GM11168 (cell line): ENCODE results near the gene NABP2.
"Not testable (repeated sequence)": the region's sequence is repeated elsewhere in the genome, so short reads cannot be mapped to it uniquely, and the experiment has no call there.

Source experiments
- in situ Hi-C: fragments of 300-500 bp; cut with MboI; formaldehyde crosslinking; loops from one replicate; pipeline ENCODE4 v1.12.0; 2022; ENCODE audit warnings: low sequenced_read_pairs; ENCODE audit not compliant: unreplicated experiment

The NABP2 gene

GRCh38 chr12:56241424-56242303 lies 17.5 kb downstream of the NABP2 start:
- in situ Hi-C loops, result no loop called here

GRCh38 chr12:56242986-56243385 lies 18.8 kb downstream of the NABP2 start:
- in situ Hi-C loops, result no loop called here

- in situ Hi-C loops, result no loop called here
Measured at GRCh38 chr12:56243731-56244181, 19.6 kb downstream of the NABP2 start.

GRCh38 chr12:56244494-56244893 lies 20.4 kb downstream of the NABP2 start:
- in situ Hi-C loops, result no loop called here

- in situ Hi-C loops, result no loop called here
Measured at GRCh38 chr12:56247923-56248322, 23.8 kb downstream of the NABP2 start.

GRCh38 chr12:56248711-56249110 lies 24.6 kb downstream of the NABP2 start:
- in situ Hi-C loops, result no loop called here

GRCh38 chr12:56252649-56253048 lies 28.5 kb downstream of the NABP2 start:
- in situ Hi-C loops, result no loop called here

- in situ Hi-C loops, result no loop called here
Measured at GRCh38 chr12:56253091-56253490, 28.9 kb downstream of the NABP2 start.

- in situ Hi-C loops, result no loop called here
Measured at GRCh38 chr12:56255671-56256070, 31.5 kb downstream of the NABP2 start.

GRCh38 chr12:56256326-56256960 lies 32.3 kb downstream of the NABP2 start:
- in situ Hi-C loops, result no loop called here

GRCh38 chr12:56257071-56257470 lies 32.9 kb downstream of the NABP2 start:
- in situ Hi-C loops, result no loop called here

- in situ Hi-C loops, result no loop called here
Measured at GRCh38 chr12:56257491-56258067, 33.4 kb downstream of the NABP2 start.

GRCh38 chr12:56258068-56258819 lies 34.1 kb downstream of the NABP2 start, which contains the start of gene ANKRD52:
Gene ANKRD52, minus strand, starts transcription at chr12:56258384. Its CDS starts 115 bp downstream, at chr12:56258269.
- in situ Hi-C loops, result no loop called here

GRCh38 chr12:56258820-56259183 lies 34.7 kb downstream of the NABP2 start:
- in situ Hi-C loops, result no loop called here

- in situ Hi-C loops, result no loop called here
Measured at GRCh38 chr12:56260380-56260779, 36.2 kb downstream of the NABP2 start.

GRCh38 chr12:56260921-56261320 lies 36.8 kb downstream of the NABP2 start:
- in situ Hi-C loops, result no loop called here

- in situ Hi-C loops, result no loop called here
Measured at GRCh38 chr12:56261503-56262232, 37.5 kb downstream of the NABP2 start.

- in situ Hi-C loops, result not testable (repeated sequence)
Measured at GRCh38 chr12:56262955-56263354, 38.8 kb downstream of the NABP2 start.

GRCh38 chr12:56266068-56266692 lies 42.0 kb downstream of the NABP2 start:
- in situ Hi-C loops, result not testable (repeated sequence)
